Ascending aorta (tissue), 2 donors: ENCODE data around the gene APCDD1. TPM values are rescaled to one million over a fixed set of nuclear protein-coding genes. Genes with fewer than 3 reads are reported as not detected.

Source experiments
- DNase-seq, 2 donors: peaks; one replicate each; pipeline ENCODE4 v3.0.0-alpha.2; 2019; ENCODE audit warnings: low spot score in 2 of 2
- H3K27ac ChIP-seq, 2 donors: fragments of 200-600 bp; sonication (generic); one replicate each; pipeline ENCODE4 v1.5.1; 2016 to 2017; ENCODE audit warnings: mild to moderate bottlenecking in 1 of 2
- H3K27me3 ChIP-seq: fragments of 200-600 bp; sonication (generic); one replicate; pipeline ENCODE4 v1.5.1; 2017
- H3K36me3 ChIP-seq, 2 donors: fragments of 200-600 bp; sonication (generic); one replicate each; pipeline ENCODE4 v1.5.1; 2016
- H3K4me1 ChIP-seq, 2 donors: fragments of 200-600 bp; sonication (generic); one replicate each; pipeline ENCODE4 v1.5.1; 2016 to 2017; ENCODE audit warnings: mild to moderate bottlenecking in 1 of 2
- H3K4me3 ChIP-seq, 2 donors: fragments of 200-600 bp; sonication (generic); one replicate each; pipeline ENCODE4 v1.5.1; 2016 to 2017; ENCODE audit warnings: mild to moderate bottlenecking in 1 of 2
- H3K9me3 ChIP-seq, 2 donors: fragments of 200-600 bp; sonication (generic); one replicate each; pipeline ENCODE4 v1.5.1; 2016
- CTCF ChIP-seq, 3 experiments: fragments of 200-600 bp in 2 of 3; fragments of 450-650 bp in 1 of 3; sonication (generic) in 2 of 3; IDR thresholded peaks; one replicate each; pipeline ENCODE4 v1.5.1; 2016 to 2019; ENCODE audit warnings: antibody characterized with exemption in 3 of 3, mild to moderate bottlenecking in 1 of 3, moderate library complexity in 1 of 3
- intact Hi-C: fragments of 100-400 bp; cut with DNase I; formaldehyde crosslinking; loops from one replicate; pipeline ENCODE4 v1.15.1; 2023
- total RNA-seq: library from RNA; depleted of rRNA; stranded (reverse); fragments of >200 nt; gene quantifications from one replicate; pipeline ENCODE4 v1.1.0, GENCODE V29; 2016

APCDD1 gene
- total RNA-seq, 1 donor from 2014 or later = 77.0 TPM

GRCh38 chr18:10518595-10519255 is 64.3 kb downstream of the APCDD1 start:
- peak overlapping the region in 1 of 2 donors; percentile 36 for H3K27ac ChIP-seq
- intact Hi-C loops = loop anchor here (2.0 to 5.0 kb wide), 2 partner anchors 64 to 166 kb away; partner anchors contain the start of gene APCDD1
- H3K27me3 ChIP-seq = no peaks in the 10 kb centered on the region
- peaks cover 11 to 12% of the 10 kb centered on the region in 2 donors for H3K4me1 ChIP-seq
- H3K9me3 ChIP-seq = no peaks in the 10 kb centered on the region
- no peaks in the 10 kb centered on the region for H3K36me3 ChIP-seq
- H3K4me3 ChIP-seq = no peak overlapping the region
- TF ChIP-seq CTCF (IDR thresholded peaks at IDR 0.05) = peak in 2 of 3 experiments; percentile 35 to 52
- DNase-seq = no peak

GRCh38 chr18:10519366-10519765 is 64.9 kb downstream of the APCDD1 start:
- peak overlapping the region in 1 of 2 donors; percentile 13 for H3K4me3 ChIP-seq
- no peaks in the 10 kb centered on the region for H3K9me3 ChIP-seq
- no peaks in the 10 kb centered on the region for H3K27me3 ChIP-seq
- no peaks in the 10 kb centered on the region for H3K36me3 ChIP-seq
- H3K27ac ChIP-seq = no peak overlapping the region
- H3K4me1 ChIP-seq = peaks cover 11 to 12% of the 10 kb centered on the region in 2 donors
- intact Hi-C loops = loop anchor here (2.0 to 5.0 kb wide), 2 partner anchors 65 to 167 kb away; partner anchors contain the start of gene APCDD1
- no peak for TF ChIP-seq CTCF (IDR thresholded peaks at IDR 0.05)
- no peak for DNase-seq

GRCh38 chr18:10519999-10520935 is 65.8 kb downstream of the APCDD1 start:
- intact Hi-C loops = loop anchor here (1.0 to 10.0 kb wide), 6 partner anchors 65 to 1165 kb away; partner anchors contain the start of gene APCDD1
- DNase-seq = peak in 1 of 2 donors; percentile 92
- TF ChIP-seq CTCF (IDR thresholded peaks at IDR 0.05) = peak; percentile 78 to 89 (median 86)
- H3K4me3 ChIP-seq = peak overlapping the region in 1 of 2 donors; percentile 13
- H3K27ac ChIP-seq = no peak overlapping the region
- no peaks in the 10 kb centered on the region for H3K36me3 ChIP-seq
- peaks cover 11 to 12% of the 10 kb centered on the region in 2 donors for H3K4me1 ChIP-seq
- no peaks in the 10 kb centered on the region for H3K9me3 ChIP-seq
- H3K27me3 ChIP-seq = no peaks in the 10 kb centered on the region

- Histone ChIP-seq H3K27me3 (no peaks in the 10 kb centered on the region), H3K4me3 (no peak overlapping the region), H3K4me1 (peaks cover 7 to 11% of the 10 kb centered on the region in 2 donors), H3K9me3 (no peaks in the 10 kb centered on the region), H3K27ac (no peak overlapping the region), H3K36me3 (no peaks in the 10 kb centered on the region)
- intact Hi-C loops = loop anchor here (10.0 kb wide), 2 partner anchors 717 to 1167 kb away; no protein-coding TSS in a partner anchor
- no peak for DNase-seq
- no peak for TF ChIP-seq CTCF (IDR thresholded peaks at IDR 0.05)
Observed at GRCh38 chr18:10521566-10521965, 67.1 kb downstream of the APCDD1 start.

GRCh38 chr18:10522574-10522973 is 68.1 kb downstream of the APCDD1 start:
- Histone ChIP-seq H3K4me1 (peaks cover 7 to 14% of the 10 kb centered on the region in 2 donors), H3K27me3 (no peaks in the 10 kb centered on the region), H3K27ac (no peak overlapping the region), H3K4me3 (no peak overlapping the region), H3K36me3 (no peaks in the 10 kb centered on the region), H3K9me3 (no peaks in the 10 kb centered on the region)
- DNase-seq = no peak
- intact Hi-C loops = loop anchor here (10.0 kb wide), 2 partner anchors 718 to 1168 kb away; no protein-coding TSS in a partner anchor
- no peak for TF ChIP-seq CTCF (IDR thresholded peaks at IDR 0.05)
